ENCODE data around the gene ARID4A.
"Not testable (repeated sequence)": the region's sequence is repeated elsewhere in the genome, so short reads cannot be mapped to it uniquely, and the experiment has no call there.

Gene ARID4A

GRCh38 chr14:58364316-58364715 is 66.0 kb downstream of the ARID4A start:
- no peak for DNase-seq (ENCODE audit: low spot score)

- DNase-seq (ENCODE audit: low spot score) = no peak
Observed at GRCh38 chr14:58367296-58367695, 68.9 kb downstream of the ARID4A start.

- DNase-seq (ENCODE audit: low spot score) = no peak
Observed at GRCh38 chr14:58368956-58369355, 70.6 kb downstream of the ARID4A start.

GRCh38 chr14:58376791-58377190 is 78.4 kb downstream of the ARID4A start:
- no peak for DNase-seq (ENCODE audit: low spot score)

- no peak for DNase-seq (ENCODE audit: low spot score)
Observed at GRCh38 chr14:58390830-58391229, 92.5 kb downstream of the ARID4A start.

GRCh38 chr14:58395562-58395811 is 97.1 kb downstream of the ARID4A start:
- DNase-seq (ENCODE audit: low spot score) = no peak

- DNase-seq (ENCODE audit: low spot score) = peak; percentile 84
Observed at GRCh38 chr14:58395812-58396788, 97.7 kb downstream of the ARID4A start, which contains the start of gene TOMM20L. TOMM20L (plus strand) TSS chr14:58395930; CDS start chr14:58395958, 28 bp downstream.

GRCh38 chr14:58397156-58397555 is 98.8 kb downstream of the ARID4A start:
- DNase-seq (ENCODE audit: low spot score) = no peak

GRCh38 chr14:58398495-58398894 is 100.1 kb downstream of the ARID4A start:
- DNase-seq (ENCODE audit: low spot score) = no peak

GRCh38 chr14:58398895-58399294 is 100.5 kb downstream of the ARID4A start:
- no peak for DNase-seq (ENCODE audit: low spot score)

GRCh38 chr14:58401587-58401986 is 103.2 kb downstream of the ARID4A start:
- peak; percentile 37 for DNase-seq (ENCODE audit: low spot score)

- no peak for DNase-seq (ENCODE audit: low spot score)
Observed at GRCh38 chr14:58408681-58409215, 110.4 kb downstream of the ARID4A start.

- peak; percentile 34 for DNase-seq (ENCODE audit: low spot score)
Observed at GRCh38 chr14:58414845-58415244, 116.5 kb downstream of the ARID4A start.

GRCh38 chr14:58415636-58416547 is 117.5 kb downstream of the ARID4A start:
- DNase-seq (ENCODE audit: low spot score) = no peak

GRCh38 chr14:58416934-58417333 is 118.6 kb downstream of the ARID4A start:
- DNase-seq (ENCODE audit: low spot score) = not testable (repeated sequence)
